HG02938 (cell line): ENCODE results near the gene LETM1.
"Not testable (repeated sequence)": the region's sequence is repeated elsewhere in the genome, so short reads cannot be mapped to it uniquely, and the experiment has no call there.

ENCODE experiments used
- ATAC-seq: cut with Tn5 transposase; IDR thresholded peaks from one replicate; pipeline ENCODE4 v1.9.1; 2021; ENCODE audit warnings: mild to moderate bottlenecking, moderate library complexity; ENCODE audit not compliant: unreplicated experiment

The LETM1 gene

DNA sequence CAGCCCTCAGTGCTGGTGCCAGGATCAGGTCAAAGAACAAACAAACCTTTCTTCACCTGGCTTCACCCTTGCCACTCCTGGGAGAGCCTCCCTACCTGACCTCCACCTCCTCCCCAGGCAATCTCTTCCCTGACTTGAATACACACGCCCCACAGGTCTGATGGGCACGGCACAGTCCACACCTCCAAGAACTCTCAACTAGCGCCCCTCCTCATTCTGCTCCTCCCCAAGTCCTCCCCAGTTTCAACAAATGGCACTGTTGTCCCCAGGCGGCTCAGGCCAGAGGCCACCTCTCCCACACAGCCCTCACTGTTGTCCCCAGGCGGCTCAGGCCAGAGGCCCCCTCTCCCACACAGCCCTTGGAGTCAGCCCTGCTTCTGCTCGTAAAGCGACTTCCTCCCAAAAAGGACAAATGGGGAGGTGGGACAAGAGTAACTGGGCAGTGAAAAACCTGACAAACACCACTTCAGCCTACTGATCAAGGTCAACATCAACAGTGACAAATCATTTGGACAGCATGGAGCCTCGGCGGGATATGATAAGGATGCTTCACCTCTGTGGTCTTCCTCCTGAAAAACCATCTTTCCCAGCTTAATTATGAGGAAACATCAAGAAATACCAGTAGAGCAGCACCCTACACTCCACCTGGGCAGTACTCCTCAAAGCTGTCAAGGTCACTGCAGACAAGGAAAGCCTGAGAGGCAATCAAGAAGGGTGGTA, 2.9 kb downstream of the LETM1 start:
- ATAC-seq: no peak

DNA sequence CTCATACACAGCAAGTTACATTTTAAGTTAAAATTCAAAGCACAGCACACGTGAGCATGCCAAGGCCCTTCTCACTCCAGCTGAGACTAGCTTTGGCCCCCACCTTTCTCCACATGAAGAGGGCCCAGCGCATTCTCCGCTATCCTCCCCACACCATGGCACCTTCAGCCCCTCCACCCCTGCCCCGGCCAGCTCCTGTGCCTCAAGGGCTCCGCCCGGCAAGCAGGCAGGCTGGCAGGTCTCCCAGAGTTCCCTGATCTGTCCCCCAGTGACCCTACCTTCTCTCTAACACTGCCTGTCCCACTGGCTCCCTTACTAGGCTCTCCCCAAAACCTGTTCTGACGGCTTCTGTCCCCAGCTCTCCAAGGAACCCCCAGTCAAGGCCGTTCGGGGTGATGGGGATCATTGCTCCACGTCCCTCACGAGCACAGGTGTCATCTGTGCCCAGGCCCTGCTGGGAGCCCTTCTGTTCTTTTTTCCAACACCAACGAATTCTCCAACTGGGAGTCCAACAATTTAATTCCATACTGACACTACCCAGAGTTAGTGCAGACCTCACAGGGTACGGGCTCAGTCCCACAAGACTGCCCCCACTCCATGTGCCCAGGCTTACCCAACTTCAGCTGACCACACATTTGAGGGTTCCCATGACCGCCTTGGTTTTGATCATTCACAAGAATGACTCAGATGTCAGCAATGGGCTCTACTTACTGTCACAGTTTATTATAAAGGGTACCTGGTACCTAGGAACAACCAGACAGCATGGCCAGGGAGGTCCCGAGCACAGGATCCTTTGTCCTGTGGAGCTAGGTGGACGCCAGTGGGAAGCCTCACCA, 4.2 kb downstream of the LETM1 start:
- ATAC-seq: no peak

DNA sequence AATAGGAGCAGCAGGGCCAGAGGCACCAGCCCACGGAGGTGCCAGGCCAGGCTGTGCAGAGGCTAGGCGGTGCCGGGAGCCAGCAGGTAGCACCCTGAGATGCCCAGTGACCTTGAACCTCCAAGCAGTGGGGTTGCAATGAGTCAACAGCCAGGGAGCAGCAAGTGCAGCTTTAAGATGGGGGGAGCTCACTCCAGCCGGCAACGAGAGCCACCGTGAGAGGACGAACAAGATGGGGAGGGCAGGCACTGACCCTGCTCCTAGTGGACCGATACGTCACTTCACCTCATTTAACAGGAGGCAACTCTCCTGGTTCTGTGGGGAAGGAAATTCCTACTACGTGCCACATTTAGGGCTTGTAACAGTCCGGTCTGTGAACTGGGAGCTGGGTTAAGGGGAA, 4.8 kb downstream of the LETM1 start:
- ATAC-seq: no peak

DNA sequence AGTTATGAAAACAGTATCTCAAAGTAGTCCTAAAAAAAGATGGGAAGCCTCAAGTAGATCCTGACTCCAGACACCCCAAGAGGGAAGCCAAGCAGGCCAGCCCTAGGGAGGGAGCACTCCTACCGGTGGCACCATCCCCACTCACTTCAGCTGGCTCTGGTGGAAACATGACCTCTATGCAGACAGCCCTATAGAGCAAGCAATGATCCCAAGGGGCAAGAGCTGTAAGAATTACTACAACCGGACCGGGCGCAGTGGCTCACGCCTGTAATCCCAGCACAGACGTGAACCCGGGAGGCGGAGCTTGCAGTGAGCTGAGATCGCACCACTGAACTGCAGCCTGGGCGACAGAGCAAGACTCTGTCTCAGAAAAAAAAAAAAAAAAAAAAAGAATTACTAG, 5.7 kb downstream of the LETM1 start:
- ATAC-seq: no peak

DNA sequence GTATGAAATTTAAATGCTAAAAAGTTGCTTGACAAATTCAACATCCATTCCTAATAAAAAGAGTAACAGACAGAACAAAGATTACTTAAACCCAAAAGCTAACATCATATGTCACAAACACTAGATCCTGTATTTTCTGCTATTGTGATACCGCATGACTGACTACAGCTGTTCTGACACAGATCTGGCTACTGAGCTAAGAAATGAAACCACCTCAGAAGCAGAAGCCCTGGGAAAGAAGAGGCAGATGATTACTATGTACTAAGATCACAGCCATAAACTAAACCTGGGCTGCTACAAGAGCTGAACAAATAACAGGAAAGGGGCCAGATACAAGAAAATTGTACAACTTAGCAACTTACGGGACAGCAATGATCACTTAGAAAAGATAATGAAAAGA, 9.4 kb downstream of the LETM1 start:
- ATAC-seq: no peak

DNA sequence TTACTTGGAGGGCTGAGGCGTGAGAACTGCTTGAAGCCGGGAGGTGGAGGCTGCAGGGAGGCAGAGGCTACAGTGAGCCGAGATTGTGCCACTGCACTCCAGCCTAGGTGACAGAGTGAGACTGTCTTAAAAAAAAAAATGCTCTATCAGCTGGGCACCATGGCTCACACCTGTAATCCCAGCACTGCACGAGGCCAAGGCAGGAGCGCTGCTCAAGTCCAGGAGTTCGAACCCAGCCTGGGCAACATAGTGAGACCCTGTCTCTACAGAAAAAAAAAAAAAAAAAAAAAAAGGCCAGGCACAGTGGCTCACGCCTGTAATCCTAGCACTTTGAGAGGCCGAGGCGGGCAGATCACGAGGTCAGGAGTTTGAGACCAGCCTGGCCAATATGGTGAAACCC, 11.3 kb downstream of the LETM1 start:
- not testable (repeated sequence) for ATAC-seq

DNA sequence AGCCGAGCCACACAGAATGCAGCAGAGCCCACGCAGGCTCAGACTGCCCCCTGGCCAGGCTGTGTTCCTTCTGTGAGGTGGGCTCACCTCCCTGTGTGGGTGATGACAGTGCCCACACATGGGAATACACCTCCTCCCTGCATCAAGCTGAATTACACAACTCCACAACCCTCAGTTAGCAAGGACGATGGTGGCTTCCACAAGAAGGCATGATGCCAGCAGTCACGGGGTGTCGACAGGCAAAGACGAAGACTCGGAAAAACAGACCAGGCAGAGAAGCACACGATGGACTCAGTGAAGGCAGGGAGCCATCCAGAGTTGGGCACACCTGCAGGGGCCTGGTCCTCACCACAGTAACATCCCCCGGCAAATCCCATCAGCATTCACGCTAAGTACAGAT, 12.1 kb downstream of the LETM1 start:
- ATAC-seq: no peak

DNA sequence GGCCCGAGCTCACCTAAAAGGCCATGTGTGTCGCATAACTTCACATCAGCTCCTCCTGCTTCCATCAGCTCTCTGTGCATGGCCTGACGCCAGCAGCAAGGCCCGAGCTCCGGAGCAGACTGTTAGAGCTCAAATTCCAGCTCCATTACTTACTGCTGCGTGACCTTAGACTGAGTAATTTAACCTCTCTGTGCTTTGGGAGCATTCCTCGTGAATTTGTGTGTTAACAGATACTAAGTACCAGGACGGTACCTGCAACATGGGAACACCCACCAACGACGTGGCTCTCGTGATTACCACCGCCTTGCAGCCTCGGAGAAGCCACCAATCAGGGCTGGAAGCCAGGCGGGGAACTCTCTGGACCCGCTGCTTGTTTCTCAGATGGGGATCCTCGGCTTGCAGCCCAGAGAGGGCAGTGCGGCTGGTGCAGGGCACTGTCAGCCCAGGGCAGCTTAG, 12.9 kb downstream of the LETM1 start:
- ATAC-seq: no peak

DNA sequence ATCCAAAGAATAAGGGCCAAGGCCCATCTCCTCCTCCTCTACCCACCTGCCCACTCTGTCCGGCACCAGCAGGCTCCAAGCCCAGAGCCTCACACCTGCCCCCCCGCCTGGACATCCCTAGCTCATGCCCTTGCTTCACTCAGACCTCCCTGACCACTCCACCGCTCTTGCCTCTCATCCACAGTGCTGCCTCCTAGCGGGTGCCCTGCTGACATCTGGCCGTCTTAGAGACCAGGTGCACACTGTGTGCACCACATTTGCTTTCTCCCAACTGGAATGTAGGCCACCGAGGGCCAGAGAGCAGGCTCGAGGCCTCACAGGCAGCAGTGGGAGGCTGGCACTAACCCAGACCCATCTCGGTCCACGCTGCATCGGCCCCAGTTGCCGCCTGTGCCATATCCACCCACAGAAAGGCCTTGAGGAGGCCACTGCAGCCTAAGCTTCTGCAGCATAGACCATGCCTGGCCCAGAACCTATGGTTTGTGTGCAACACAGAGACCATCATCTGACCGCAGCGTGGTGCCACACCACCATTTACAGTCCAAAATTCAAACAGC, 13.5 kb downstream of the LETM1 start:
- no peak for ATAC-seq

DNA sequence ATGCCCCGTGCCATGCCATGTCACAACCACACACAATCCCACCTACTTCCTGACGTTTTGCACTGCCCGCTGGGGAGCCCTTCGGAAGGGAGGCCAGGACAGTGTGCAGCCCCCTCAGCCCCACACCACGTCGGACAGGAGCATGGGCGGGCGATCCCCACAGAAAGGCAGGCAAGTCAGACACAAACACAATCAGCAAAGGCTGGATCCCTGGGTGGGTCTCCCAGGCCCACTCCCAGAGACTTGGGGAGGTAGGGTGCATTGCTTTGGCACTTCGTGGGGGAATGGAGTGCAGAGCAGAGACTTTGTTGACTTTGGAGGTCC, 14.1 kb downstream of the LETM1 start:
- ATAC-seq: no peak

DNA sequence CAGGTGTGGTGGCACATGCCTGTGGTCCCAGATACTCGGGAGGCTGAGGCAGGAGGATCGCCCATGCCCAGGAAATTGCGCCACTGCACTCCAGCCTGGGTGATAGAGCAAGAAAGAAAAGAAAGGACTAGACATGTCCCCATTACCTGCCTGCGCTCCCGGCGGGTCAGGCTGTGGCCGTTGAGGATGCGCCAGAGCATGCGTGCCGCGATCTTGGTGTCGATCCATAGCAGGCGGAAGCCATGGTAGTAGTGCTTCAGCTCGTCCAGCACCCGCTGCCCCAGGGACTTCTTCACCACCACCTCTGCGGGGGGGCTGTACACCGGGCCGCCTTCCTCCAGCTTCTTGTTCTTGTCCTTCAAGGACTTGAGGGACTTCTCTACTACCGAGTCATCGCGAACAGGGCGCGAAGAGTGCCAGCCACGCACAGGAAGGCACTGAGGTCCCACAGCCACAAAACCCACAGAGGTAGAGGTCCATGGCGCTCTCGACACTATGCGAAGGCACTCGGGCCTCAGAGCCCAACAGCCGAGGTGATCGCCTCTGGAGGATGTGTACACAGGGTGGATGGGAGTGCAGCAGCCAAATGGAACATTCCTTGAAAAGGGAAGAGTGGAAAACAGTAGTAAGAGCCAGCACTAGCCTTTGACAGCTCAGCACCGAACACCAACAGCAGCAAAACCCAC, 14.6 kb downstream of the LETM1 start:
- no peak for ATAC-seq

DNA sequence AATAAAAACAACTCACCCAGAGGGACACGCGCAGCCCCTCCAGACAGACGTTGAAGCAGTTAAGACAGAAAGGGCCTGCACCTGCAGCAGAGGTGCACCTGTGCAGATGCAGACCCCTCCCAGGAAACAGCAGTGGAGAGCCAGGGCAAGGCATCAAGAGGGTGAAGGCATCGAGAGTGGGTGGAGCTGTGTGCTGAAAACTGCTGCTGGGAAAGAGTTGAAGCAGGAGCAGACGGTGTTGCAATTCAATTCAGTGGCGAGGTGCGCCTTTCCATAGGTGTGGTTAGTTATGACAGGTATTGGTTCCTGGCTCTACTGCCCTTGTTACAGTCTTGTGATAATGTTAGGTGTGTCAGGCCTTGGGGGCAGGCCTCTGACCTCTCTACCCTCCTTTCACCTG, 16.7 kb downstream of the LETM1 start:
- ATAC-seq: no peak

DNA sequence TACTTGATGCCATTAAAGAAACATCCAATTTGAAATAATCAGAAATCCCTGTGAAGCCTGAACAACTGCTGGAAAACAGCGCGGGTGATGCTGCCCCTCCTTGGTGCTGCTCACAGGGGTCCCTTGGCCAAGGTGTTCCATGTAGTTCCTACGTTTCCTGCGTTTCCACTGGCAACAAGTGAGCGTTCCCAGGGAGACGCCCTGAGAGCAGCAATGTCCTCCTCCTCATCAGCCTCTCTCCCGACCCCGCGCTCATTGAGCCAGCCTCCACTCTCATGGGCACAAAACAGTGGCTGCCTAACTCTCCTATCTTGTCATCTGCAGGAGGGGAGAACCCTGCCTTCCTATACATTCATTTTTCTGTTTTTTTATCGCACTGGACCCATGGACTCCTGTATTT, 18.9 kb downstream of the LETM1 start:
- no peak for ATAC-seq

DNA sequence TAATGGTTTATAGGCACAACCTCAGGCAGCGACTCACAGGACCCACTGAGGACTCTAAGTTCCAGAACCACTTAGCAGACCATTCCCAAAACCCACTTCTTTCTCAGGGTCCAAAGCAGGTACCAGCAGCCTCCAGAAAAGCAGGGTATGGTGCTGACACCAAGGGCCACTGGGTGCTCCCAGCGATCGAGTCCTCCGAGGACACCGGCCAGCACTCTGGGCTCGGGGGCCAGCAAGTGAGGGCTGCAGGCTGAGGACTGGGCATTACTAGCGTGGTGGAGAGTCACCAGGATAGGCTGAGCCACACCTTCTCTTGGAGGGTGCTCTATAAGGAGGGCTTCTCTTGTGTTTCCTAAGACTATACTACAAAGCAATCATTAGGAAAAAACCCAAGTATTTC, 19.3 kb downstream of the LETM1 start:
- no peak for ATAC-seq

DNA sequence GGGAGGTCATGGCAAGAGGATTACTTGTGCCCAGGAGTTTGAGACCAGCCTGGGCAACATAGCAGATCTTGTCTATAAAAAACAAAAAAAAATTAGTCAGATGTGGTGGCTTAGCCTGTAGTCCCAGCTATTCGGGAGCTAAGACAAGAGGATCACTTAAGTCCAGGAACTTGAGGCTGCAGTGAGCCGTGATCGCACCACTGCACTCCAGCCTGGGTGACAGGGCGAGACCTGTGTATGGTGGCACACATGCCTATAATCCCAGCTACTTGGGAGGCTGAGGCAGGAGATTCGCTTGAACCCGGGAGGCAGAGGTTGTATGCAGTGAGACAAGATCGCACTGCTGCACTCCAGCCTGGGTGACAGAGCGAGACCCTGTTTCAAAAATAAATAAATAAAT, 20.1 kb downstream of the LETM1 start:
- ATAC-seq: not testable (repeated sequence)

DNA sequence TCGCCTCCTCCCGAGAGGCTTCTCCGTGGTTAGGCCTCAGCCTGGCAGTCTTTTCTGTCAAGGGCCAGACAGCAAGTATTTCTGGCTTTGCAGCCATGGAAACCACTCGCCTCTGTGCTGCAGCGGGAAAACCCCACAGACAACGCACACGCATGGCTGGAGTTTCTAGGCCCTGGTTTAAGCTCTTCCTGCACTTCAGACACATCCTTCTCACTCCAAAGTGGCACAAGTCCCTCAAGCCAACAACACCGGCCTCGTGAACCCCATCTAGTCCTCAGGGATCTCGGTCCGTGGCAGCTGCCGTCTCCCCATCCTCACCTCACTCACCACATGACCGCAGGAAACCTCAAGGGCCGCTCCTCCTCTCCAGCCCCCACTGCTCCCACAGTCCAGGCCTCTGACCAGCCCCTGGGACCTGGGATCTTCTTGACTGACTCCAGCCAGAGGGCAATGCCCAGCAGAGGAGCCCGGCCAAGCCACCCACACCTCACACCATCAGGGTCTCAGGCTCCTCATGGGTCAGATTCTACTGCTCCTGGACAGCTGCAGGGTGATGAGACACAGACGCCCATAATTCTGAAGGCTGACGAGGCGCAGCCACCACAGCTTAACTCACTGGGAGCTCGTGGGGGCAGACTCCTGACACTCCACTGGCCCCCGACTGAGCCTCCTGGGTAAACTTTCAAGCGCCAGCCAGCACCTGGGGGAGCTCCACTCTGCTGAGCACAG, 21.7 kb downstream of the LETM1 start:
- ATAC-seq: peak; percentile 60

DNA sequence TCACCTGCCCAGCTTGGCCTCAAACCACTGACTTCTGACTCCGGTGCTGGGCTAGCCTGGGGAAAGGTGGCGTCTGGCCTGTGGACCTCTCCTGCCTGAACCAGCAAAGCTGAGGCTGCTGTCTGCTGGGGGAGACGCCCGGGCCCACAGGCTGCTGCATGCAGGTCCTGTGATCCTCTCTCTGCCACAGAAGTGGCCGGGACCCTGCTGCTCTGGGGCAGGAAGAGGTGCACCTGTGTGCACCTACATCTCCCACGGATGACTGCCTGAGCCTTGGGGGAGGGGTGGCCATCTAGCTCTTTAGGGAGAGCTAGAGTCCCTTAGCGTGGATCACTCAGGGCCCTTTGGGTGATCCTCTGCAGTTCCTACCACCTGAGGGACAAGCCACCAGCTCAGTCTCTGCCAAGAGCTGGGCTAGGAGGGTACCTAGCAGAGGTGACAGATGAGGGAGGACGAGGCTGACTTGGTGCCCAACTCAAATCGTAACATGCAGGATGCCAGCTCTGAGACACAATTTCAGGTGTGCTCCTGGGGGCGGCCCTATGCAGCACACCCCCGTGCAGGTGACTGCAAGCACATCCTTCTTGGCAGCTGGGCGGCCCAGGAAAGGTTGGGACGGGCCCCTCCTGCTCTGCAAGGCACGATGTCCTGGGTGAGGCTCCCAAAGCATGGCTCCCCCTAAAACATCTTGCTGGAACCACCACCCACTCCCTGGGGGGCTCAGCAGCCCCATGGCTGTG, 22.5 kb downstream of the LETM1 start:
- peak; percentile 14 for ATAC-seq

DNA sequence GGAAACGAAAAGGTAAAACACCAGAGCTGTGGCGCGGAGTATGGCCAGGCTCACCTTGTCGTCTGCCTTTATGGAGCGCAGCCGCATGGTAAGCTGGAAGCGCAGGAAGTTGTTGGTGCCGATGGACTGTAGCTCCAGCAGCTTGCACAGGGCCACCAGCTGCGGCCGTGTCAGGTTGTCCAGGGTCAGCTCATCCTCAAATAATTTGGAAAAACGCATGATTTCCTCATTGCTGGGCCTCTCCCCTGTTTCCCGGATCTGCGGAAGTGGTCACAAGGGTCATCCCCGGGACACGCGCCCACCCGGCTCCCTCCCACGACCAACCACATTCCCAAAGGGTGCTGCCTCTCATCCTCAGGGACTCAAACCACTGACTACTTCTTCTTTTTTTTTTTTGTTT, 23.3 kb downstream of the LETM1 start:
- no peak for ATAC-seq

DNA sequence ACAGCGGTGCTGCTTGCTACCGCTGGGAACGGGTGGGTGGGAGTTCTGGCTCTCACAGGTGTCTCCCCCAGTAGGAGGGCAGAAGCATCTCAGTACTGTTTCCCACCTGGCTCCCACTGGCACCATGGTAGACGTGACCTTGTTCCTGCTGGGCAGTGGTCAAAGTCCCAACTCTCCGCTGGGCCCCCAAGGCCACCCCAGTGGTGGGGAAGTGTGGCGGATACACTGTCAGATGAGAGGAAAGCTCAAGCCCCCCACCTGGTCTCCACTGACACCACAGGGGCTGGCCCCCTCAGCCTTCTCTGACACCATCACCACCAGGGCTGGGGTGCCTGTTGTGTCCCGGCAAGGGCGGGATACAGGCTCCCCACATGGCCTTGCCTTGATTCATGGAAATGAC, 24.6 kb downstream of the LETM1 start:
- no peak for ATAC-seq

DNA sequence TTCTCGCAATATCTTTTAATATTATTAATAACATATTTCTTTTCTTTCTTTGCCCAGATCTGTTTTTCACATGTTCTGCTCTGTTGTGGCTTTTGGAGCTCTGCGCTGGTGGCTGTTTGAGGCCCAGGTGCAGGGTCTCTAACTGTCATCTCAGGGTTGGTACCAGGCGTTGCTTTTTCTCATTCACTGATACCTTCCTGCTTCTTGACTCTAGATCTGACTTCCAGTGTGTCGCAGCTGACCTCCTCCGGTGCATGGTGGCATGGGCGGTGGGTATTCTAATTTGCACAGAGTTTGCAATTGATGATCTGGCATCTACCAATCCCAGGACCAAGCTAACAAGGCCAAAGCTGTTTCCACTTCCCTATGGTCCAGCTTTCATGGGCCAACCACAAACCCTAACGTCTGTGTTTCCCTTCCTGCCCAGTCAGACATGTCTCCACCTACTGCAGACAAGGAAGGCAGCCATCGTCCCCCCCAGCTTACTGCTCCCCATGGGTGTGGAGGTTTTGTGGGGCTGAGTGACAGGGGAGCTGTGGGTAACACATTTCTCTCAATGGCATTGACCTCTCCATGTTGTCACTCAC, 25.2 kb downstream of the LETM1 start:
- ATAC-seq: no peak
